GM18498 (cell line): ENCODE measurements around the gene CACHD1.
A peak's percentile ranks its signal among the peaks of the same experiment; 100 is the strongest.

Experiments used
- ATAC-seq: cut with Tn5 transposase; IDR thresholded peaks from one replicate; pipeline ENCODE4 v1.9.1; 2021; ENCODE audit warnings: mild to moderate bottlenecking, moderate library complexity; ENCODE audit not compliant: unreplicated experiment

CACHD1 gene

DNA sequence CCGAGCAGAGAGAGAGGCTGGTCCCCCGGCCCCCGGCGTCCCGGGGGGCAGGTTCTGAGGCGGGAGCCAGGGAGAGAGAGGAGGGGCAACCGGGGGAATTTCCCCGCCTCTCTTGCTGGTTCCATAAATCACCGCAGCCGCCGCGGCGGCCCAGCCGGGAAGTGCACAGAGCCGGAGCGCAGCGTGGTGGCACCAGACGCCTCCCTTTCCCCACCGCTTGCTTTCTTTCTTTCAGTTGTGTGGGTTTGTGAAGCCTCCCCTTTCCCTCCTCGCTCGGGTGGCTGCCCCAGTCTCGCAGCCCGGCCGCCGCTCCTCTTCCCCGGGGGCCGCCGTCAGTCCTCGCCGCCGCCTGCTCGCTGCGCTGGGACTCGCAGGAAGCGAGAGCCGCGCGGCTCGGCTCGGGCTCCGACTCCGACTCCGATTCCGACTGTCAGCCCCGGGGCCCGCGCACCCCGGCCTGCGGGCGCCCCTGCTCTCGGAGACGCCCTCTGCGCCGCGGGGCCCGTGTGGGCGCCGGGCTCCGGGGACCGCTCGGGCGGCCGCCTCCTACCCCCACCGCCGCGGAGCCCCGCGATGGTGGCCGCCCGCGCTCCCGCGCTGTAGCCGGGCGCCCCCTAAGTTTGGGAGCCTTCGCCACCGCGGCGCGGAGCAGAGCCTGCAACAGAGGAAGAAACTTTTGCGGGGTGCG is at the start of gene CACHD1:
CACHD1 (plus strand) TSS at position 153 of the 688 bp plus-strand sequence. CDS start 616 bp downstream, outside the sequence.
- peak; percentile 88 for ATAC-seq

DNA sequence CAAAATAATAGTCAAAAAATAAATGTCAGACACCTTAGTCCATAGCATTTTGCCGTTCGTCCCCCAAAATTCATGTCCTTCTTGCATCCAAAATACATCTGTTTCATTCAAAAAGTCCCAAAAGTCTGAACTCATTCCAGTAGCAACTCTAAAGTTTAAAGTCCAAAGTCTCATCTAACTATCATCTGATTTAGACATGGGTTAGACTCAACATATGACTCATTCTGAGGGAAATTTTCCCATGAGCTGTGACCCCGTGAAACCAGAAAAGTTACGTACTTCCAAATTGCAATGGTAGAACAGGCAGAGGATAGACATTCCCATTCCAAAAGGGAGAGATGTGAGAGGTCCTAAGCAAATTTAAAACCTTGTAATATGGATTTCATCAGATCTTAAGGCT is 48.6 kb upstream of the CACHD1 start:
- ATAC-seq, result no peak

DNA sequence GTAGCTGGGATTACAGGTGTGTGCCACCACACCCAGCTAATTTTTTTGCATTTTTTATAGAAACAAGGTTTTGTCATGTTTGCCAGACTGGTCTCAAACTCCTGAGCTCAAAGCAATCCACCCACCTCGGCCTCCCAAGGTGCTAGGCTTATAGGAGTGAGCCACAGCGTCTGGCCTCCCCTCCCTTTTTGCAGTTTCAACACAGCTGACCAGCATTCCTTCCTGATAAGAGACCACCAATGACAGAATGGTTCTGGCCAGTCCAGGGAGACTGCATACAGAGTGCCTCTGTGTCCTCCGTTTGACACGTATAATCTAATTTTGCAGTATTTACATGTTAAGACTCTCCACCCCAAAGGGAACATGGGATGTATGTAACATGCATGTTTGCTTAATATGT is 46.4 kb upstream of the CACHD1 start:
- ATAC-seq, result no peak

DNA sequence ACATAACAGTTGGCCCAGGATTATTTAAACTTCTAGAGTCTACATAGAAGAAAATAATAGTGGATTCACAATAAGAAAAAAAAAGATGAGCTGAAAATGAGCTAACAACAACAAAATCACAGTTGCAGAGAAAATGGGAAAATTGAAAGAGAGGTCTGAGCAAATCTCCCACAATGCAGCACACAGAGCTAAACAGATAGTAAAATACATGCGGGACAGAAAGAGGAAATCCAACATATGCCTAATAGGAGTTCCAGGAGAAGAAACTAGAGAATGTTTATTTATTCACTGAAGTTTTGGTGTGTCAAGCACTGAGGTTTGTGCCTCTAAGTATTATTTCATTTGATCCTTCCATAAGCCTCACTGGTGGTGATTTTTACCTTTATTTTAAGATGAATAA is 45.5 kb upstream of the CACHD1 start:
- ATAC-seq, result no peak

DNA sequence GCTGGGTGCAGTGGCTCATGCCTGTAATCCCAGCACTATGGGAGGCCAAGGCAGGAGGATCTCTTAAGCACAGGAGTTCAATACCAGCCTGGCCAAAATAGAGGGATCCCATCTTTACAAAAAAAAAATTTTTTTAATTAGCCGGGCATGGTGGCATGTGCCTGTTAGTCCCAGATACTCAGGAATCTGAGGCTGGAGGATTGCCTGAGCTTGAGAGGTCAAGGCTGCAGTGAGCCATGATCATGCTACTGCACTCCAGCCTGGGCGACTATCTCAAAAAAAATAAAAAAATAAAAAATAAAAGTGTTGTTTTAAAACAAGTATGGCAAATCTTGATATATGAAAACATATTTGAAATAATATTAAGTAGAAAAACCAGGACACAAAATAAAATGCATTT is 44.4 kb upstream of the CACHD1 start:
- no peak for ATAC-seq

DNA sequence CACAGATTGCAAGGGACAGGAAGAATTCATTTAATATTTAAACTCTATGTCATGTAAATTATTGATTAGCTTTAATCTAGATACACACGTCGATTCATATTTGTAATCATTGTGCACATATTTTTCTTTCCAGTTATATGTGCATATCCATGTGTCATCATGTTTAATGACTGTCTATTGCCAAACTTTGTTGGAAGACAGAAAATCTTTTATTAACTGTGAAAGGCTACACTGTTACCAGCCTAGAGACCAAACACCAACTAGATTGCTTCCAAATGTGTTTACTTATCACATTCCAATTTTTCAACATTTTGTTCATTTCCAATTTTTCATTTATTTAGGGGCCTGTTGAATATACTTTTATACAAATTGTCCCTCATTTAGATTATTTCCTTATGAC is 43.2 kb upstream of the CACHD1 start:
- ATAC-seq, result no peak

DNA sequence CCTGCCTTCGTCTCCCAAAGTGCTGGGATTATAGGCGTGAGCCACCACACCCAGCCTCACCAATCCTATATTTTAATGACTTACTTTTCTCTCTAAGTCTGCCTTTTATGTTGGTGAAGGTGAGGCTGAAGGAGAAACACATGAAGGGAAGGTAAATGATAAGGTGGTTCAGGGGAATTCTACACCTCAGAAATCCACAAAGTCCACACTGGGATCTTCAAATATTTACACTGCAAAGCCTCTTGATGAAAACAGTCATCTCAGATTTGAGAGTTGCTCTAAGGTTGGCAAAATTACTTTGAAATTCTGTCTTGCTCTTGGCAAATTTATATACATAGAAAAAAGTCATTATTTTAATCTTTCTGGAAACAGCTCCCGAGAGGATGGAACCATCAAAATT is 42.0 kb upstream of the CACHD1 start:
- ATAC-seq, result no peak

DNA sequence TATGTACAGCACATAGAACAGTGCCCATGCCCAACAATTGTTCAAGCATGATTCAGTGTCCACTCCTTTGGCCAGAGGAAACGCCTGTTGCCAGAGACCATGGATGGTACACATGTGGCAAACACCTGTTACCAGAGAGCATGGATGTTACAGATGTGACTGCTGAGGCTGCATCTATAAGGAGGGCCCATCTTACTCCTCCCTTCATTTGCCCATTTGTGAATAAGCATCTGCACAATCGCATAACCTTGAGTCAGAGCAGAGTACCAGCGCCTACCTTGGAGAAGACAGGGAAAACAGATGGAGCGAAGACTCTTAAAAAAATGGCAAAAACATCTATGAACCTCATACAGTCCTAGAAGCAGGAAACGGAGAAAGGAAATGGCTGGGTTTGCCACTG is 36.6 kb upstream of the CACHD1 start:
- no peak for ATAC-seq

DNA sequence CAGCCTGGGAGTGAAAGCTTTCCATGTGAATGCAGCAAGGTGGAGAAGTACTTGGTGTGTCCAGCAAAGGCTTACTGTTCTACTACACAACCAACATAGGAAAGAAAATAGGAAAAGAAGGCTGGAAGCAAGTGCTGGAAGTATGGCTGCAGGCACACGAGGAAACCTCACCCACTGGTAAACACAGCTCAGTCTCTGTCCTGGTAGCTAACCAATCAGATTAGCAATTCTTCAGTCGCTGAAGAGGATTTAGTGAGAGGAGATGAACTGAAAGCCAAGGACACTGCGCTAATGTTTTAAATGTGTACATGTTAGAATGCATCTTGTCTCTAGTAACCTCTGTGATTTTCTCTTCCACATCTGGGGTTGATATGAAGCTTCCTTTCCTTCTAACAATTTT is 36.2 kb upstream of the CACHD1 start:
- no peak for ATAC-seq

DNA sequence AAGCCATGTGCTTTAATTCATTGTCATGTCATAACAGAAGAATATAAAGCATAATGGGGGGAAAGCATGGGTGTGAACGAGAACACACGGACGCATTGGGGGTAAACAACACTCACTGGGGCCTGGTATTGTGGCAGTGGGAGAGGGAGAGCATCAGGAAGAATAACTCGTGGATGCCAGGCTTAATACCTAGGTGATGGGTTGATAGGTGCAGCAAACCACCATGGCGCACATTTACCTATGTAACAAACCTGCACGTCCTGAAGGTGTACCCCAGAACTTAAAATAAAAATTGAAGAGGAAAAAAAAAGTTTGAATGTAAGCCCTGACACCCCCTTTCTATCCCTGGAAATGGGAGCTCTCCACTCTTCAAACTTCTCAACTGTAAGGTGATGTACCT is 34.9 kb upstream of the CACHD1 start:
- ATAC-seq, result no peak

DNA sequence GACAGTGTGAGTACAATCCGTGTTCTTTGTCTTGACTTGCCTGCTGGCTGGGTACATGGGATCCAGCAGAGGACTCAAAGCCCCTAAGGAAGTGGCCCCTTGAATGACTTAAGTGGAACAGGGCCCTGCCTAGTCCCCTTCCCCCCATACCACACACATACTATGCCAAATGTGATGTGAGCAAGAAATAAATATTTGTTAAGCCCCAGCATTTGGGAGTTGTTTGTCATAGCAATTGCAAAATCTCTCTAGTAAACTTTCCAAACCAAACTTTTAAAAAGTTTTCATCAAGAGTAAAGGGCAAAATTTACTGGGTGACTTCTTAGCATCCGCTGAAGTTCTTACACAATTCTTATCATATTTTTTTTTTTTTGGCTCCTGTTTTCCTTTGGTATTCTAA is 32.5 kb upstream of the CACHD1 start:
- no peak for ATAC-seq

DNA sequence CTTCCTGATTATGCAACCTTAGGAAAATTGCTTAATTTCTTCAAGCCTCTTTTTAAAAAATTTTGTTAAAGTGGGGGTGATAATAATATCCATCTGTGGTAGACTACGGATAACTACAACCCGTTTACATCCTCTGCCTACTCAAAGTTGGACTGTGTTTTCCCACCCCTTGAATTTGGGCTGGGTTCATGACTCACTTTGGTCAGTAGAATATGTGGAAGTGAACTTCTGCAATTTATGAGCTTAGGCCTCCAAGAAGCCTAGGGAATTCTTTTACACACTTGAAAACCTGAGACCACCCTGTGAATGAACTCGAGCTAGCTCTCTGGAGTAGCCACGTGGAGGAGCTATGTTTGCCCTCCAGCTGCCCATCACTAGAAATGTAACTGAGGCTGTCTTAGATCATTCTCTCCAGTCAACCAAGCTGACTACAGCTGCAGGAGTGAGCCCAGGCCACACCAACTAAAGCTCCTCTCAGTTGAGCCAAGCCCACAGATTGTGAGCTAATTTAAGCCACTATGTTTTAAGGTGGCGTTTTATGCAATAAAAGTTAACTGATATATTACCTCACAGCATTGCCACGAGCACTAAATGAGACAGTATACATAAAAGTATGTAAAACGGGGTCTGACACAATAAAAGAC is 29.6 kb upstream of the CACHD1 start:
- no peak for ATAC-seq

DNA sequence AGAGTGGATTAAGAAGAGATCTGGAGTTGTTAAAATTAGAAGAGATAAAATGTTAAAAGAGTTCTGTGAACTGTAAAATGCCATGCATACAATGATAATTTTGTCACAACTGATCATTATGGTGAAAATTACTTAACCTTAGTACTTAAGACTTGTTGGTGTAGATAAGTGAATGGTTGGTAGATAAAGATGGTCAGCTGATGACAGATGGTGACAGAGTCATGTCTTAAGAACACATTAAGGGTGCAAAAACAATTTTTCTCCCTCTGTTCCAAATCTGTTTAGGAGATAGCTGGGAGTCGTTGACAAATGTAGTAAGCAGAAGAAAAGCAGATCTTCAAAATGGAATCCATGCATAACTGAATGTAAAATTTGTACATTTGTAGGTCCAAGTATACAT is 18.5 kb upstream of the CACHD1 start:
- ATAC-seq, result no peak

DNA sequence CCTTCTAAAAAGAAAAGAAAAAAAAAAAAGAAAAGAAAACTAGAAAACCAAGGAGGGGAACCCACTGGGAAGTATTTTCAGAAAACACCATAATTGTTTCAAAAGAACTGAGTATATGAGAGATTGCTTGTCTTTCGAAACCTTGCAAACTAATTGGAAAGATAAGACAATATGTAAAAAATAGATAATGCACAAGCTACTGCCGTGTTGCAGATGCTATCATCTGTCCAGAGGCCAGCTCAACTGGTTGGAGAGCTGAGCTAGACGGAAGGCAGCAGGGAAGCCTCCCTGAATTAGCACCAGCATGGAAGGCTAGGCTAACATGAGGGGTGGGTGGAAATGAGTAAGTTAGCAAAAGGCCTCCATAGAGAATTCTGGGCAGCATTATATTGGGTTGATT is 16.2 kb upstream of the CACHD1 start:
- no peak for ATAC-seq

DNA sequence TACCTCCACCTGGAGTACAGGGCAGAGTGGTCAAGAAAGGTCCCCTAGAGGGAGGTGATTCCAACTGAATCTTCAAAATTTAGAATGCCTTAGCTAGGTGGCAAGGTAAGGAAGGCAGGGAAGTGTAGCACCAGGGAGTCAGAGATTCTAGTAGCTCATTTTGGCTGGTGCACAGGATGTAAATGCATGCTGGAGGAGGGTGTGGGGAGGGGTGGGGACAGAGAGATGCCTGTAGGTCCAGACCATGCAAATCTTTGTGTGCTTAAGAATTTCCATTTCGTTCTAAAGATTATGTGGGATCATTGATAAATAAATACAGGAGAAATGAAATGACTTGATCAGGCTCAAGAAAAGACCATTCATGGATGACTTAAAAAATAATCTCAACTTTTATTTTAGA is 11.0 kb upstream of the CACHD1 start:
- no peak for ATAC-seq

DNA sequence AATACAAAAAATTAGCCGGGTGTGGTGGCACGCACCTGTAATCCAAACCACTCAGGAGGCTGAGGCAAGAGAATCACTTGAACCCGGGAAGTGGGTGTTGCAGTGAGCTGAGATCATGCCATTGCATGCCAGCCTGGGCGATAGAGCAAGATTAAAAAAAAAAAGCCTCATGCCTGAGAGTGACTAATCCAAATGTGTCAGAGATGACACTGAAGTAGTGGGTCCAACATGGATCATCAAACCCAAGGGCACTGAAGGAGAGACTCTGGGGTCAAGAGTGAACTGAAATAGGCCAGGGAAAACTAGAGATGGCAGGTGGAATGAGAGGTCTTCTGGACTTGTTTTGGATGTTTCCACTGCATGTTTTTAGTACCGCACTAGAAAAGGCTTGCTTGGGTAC is 10.2 kb upstream of the CACHD1 start:
- ATAC-seq, result no peak

DNA sequence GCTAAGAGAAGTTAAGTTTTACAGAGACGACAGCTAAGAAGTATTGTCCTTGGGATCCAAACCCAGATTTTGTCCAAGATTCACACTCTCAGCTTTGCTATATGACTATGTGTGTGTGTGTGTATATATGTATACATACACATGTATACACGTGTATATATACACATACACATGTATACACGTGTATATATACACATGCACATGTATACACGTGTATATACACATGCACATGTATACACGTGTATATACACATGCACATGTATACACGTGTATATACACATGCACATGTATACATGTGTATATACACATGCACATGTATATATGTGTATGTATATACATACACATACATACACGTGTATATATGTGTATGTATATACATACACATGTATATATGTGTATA is 3.9 kb upstream of the CACHD1 start:
- ATAC-seq, result no peak

DNA sequence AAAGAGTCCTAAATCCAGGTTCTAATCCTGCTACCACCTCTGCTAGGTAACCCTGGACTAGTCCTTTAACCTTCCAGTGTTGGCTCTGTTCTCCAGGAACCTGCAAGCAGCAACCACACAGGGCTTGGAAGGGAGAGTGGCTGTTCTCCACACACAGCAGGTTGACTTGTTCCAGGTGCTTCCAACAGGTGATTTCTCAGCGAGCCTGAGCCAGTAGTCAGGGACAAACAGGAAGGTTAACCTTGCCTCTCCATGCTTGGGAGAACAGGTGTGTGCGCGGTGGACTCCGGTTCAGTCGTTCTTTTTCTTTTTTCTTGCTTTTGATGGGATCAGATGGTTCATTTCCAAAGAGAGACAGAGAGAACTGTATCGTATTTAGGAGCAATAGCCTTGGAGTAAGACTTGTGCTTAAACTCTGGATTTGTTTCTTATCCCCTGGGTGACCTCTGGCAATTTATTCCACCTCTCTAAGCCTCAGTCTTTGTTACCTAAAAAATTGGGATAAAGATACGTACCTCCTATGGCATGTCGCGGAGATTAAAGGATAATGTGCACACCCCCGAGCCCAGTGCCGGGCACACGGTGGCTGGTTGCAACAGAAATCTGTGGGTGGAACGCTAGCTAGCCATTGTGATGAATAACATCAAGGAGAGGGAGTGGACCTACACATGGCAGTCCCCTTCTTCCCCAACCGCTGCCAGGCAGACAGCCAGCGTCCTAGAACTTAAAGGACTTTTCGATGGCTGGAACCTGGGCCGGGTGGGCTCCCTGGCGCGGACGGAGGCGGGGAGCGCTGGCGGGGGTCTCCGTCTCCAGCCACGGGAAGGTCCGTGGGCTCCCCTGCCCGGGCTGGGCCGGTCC is 583 bp upstream of the CACHD1 start:
- no peak for ATAC-seq

DNA sequence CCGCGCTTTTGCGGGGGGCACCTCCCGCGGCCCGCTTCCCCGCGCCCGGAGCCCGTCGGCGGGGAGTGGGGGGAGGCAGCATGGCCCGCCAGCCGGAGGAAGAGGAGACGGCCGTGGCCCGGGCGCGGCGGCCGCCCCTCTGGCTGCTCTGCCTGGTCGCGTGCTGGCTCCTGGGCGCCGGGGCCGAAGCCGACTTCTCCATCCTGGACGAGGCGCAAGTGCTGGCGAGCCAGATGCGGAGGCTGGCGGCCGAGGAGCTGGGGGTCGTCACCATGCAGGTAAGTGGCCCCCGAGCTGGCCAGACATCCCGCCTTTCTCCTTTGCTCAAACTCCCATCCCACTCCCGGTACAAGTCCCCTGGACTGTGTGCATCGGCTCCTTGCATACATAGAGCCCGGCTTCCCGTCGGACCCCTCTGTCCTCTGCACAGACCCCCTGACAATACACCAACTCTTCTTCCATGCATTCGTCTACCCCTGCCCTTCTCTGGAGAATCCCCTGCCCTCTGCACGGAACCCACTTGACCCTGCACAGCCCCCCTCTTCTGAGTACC is 812 bp downstream of the CACHD1 start:
- peak; percentile 27 for ATAC-seq

DNA sequence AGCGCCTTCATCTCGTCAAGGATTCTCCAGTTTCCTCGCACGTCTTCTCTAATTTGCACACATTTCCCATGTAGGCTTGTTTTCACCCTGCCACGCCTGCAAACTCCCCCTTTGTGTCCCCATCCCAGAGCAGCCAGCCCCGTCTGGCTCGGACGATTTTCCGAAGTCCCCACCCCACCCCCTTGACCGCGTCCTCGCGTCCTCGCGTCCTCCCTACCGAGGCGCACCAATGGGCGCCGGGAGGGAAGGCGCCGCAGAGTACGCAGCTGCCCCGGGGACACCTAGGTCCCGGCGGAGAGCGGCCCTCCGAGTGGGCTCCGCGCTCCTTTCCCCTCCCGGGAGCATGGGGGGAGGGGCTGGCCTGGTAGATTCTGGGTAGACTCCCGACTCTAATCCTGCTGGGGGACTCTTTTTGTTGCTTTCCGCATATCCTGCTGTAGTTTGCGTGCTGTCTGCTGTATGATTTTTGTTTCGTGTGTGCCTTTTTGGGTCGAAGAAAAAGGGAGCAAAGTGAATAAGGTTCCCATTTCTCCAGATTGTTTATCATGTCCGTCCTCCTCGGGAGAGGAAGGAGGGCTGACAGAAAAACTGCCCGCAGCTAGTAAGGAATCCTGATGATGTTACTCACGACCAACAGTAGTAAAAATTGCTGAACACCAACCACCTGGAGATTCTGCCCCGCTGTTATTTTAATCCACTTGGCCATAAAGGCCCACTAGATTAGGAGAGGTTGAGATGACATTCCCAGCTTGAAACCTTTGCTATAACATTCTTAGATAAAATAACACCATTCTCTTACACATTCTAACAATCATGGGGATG is 1.5 kb downstream of the CACHD1 start:
- ATAC-seq, result no peak

DNA sequence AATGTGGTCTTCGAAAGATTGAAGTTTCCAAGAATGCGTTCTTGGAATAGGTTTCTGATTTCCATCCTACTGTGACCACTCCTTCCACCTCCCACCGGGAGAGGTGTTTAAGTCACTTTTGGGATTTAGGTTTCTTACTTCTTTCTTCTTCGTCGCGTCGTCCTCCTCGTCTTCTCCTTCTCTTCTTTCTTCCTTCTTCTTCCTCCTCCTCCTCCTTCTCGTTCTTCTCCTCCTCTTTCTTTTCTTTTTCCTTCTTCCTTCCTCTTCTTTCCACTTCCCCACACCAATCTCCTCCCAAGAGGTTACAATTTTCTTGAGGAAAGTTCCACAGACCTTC is 2.1 kb downstream of the CACHD1 start:
- ATAC-seq, result no peak
